Measurements from ENCODE around the gene OR2V2. TPM values are rescaled to one million over a fixed set of nuclear protein-coding genes. Genes with fewer than 3 reads are reported as not detected.
"Not testable (repeated sequence)": the region's sequence is repeated elsewhere in the genome, so short reads cannot be mapped to it uniquely, and the experiment has no call there.

The OR2V2 gene
- polyA plus RNA-seq, 1 donor from 2014 or later: not detected

DNA sequence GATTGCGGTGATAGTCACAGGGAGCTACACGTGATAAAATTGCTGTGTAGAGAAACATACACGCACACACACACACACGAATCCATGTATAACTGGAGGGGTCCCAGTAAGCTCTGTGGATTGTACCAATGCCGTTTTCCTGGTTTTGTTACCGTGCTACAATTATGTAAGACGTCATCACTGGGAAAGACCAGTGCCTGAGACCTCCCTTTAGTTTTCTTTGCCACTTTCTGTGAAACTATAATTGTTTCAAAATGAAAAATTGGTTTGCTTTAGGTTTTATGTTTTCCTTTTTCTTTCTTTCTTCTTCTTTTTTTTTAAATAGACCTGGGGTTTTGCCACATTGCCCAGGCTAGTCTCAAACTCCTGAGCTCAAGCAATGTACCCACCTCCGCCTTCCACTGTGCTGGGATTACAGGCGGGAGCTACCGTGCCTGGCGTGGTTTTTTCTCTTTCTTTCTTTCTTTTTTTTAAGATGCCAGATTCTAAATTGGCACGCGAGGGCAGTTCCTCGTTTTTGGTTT lies 21.3 kb downstream of the OR2V2 start:
- no peak overlapping the region for H3K27ac ChIP-seq (ENCODE audit: low read length)
- no peaks in the 10 kb centered on the region for H3F3A ChIP-seq (ENCODE audit: insufficient read depth, low read length, poor library complexity, severe bottlenecking)
- no peak overlapping the region for H3K4me2 ChIP-seq (ENCODE audit: low read length)
- no peaks in the 10 kb centered on the region for H3K79me2 ChIP-seq (replicated peaks; ENCODE audit: insufficient read depth, low read length)
- H3K9ac ChIP-seq (ENCODE audit: low read length): no peak overlapping the region
- peak overlapping the region; percentile 62 for H3K4me3 ChIP-seq (ENCODE audit: low read length)
- no peaks in the 10 kb centered on the region for H3K9me2 ChIP-seq (ENCODE audit: insufficient read depth, low read length)
- no peak for TF ChIP-seq MXI1 (conservative IDR thresholded peaks at IDR 0.05; ENCODE audit: poor library complexity, severe bottlenecking)
- no peak for TF ChIP-seq CTCF (IDR thresholded peaks at IDR 0.05; ENCODE audit: poor library complexity, severe bottlenecking)
- TF ChIP-seq RAD21 (conservative IDR thresholded peaks at IDR 0.05): no peak
- TF ChIP-seq EP300 (conservative IDR thresholded peaks at IDR 0.05; ENCODE audit: poor library complexity, severe bottlenecking): no peak
- no peak overlapping the region for H2AFZ ChIP-seq (ENCODE audit: low read depth, low read length)
- no peaks in the 10 kb centered on the region for H3K9me3 ChIP-seq (ENCODE audit: low read length)
- H4K20me1 ChIP-seq (ENCODE audit: insufficient read depth): no peaks in the 10 kb centered on the region
- H3K36me3 ChIP-seq (ENCODE audit: insufficient read depth, low read length): no peaks in the 10 kb centered on the region
- H3K27me3 ChIP-seq (ENCODE audit: insufficient read depth, low read depth, low read length): peaks cover 90% of the 10 kb centered on the region

DNA sequence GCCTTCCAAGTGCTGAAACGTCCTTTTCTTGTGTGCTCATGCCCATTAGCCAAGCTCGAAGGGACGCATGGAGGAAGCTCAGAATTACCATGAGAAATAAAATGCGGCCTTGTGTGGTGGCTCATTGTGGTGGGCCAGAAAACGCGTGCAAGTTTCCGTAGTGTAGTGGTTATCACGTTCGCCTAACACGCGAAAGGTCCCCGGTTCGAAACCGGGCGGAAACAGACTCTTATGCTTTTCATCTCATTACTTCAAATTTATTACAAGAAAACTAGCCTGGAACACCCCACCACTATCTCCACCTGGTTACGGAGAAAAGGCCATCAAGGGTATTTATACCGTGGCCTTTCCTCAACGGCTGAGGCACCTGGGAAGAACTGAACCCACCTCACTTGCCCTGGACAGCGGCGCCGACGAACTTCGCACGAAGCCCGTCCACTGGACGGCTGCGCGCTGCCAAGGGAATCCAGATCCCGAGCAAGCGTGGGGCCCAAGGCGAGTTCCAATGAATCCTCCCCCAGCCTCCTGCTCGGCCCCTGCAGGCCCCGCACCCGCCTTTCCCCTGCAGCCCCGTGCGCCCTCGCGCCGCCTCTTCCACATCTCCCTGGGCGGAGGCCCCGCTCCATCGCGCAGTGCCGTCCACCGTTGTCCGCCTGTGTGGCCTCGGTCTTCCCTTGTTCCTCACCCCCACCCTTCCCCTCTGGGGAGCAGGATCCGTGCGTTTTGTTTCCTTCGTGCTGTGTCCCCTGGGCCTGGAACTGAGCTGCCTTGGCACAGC lies 22.3 kb downstream of the OR2V2 start:
- peaks cover 94% of the 10 kb centered on the region for H3K27me3 ChIP-seq (ENCODE audit: insufficient read depth, low read depth, low read length)
- not testable (repeated sequence) for H3K9me2 ChIP-seq (ENCODE audit: insufficient read depth, low read length); H2AFZ ChIP-seq (ENCODE audit: low read depth, low read length); H3K9me3 ChIP-seq (ENCODE audit: low read length); H3K9ac ChIP-seq (ENCODE audit: low read length); H3F3A ChIP-seq (ENCODE audit: insufficient read depth, low read length, poor library complexity, severe bottlenecking); H4K20me1 ChIP-seq (ENCODE audit: insufficient read depth); H3K27ac ChIP-seq (ENCODE audit: low read length); H3K4me2 ChIP-seq (ENCODE audit: low read length); H3K79me2 ChIP-seq (replicated peaks; ENCODE audit: insufficient read depth, low read length); H3K36me3 ChIP-seq (ENCODE audit: insufficient read depth, low read length)
- peak overlapping the region; percentile 62 for H3K4me3 ChIP-seq (ENCODE audit: low read length)

DNA sequence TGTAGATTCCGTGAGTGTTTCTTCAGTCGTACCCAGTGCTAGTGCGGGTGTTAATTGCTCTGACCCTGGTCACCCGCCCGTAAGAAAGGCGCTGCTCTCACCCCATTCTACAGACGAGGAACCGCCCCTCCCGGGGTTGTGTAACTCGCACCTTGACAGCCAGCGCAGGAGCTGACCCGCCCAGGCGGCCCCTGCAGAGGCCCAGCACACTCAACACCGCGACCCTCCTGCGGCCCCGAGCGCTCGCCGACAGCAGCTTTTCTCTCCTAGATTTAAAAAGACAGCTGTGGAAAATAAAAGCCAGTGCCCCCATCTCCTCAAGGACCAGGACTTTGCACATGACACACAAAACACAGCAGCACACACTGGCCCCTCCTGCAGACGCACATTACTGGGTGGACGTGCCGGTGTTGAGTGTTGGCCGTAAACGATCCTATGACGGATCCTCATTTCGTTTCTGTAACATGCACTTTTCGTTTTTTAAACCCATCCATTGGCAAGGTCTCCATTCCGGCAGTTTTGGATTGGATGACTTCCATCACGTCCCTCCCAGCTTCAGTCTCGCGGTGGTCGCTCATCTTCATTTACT lies 22.9 kb downstream of the OR2V2 start:
- Histone ChIP-seq H3K79me2 (replicated peaks; ENCODE audit: insufficient read depth, low read length) (no peaks in the 10 kb centered on the region), H3K27ac (ENCODE audit: low read length) (no peak overlapping the region), H3K4me2 (ENCODE audit: low read length) (no peak overlapping the region), H2AFZ (ENCODE audit: low read depth, low read length) (no peak overlapping the region), H4K20me1 (ENCODE audit: insufficient read depth) (no peaks in the 10 kb centered on the region), H3K36me3 (ENCODE audit: insufficient read depth, low read length) (no peaks in the 10 kb centered on the region), H3F3A (ENCODE audit: insufficient read depth, low read length, poor library complexity, severe bottlenecking) (no peaks in the 10 kb centered on the region), H3K27me3 (ENCODE audit: insufficient read depth, low read depth, low read length) (peaks cover 96% of the 10 kb centered on the region), H3K4me3 (ENCODE audit: low read length) (peak overlapping the region; percentile 62), H3K9me3 (ENCODE audit: low read length) (no peaks in the 10 kb centered on the region), H3K9ac (ENCODE audit: low read length) (no peak overlapping the region), H3K9me2 (ENCODE audit: insufficient read depth, low read length) (no peaks in the 10 kb centered on the region)
- TF ChIP-seq MXI1 (conservative IDR thresholded peaks at IDR 0.05; ENCODE audit: poor library complexity, severe bottlenecking) (no peak), EZH2 (IDR thresholded peaks at IDR 0.05; ENCODE audit: borderline replicate concordance, insufficient read depth, low read length, poor library complexity, severe bottlenecking) (no peak)

DNA sequence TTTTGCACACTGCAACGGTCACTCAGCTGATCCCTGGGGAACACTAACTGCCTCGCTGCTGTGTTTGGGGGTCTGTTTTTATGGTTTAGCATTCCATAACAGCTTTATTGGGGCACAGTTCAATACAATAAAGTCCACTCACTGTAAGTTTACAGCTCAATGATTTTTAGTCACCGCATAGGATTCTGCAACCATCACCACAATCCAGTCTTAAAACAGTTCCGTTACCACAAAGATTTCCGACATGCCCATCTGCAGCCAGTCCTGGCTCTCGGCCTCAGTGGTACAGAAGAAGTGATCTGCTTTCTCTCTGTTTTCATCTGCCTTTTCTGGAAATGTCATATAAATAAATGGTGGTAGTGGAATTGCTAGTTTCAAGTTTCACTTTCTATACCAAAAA lies 23.6 kb downstream of the OR2V2 start:
- H2AFZ ChIP-seq (ENCODE audit: low read depth, low read length): no peak overlapping the region
- no peaks in the 10 kb centered on the region for H3K36me3 ChIP-seq (ENCODE audit: insufficient read depth, low read length)
- H3K4me2 ChIP-seq (ENCODE audit: low read length): no peak overlapping the region
- H3K27me3 ChIP-seq (ENCODE audit: insufficient read depth, low read depth, low read length): peaks cover 92% of the 10 kb centered on the region
- H3K9me2 ChIP-seq (ENCODE audit: insufficient read depth, low read length): no peaks in the 10 kb centered on the region
- no peaks in the 10 kb centered on the region for H4K20me1 ChIP-seq (ENCODE audit: insufficient read depth)
- H3F3A ChIP-seq (ENCODE audit: insufficient read depth, low read length, poor library complexity, severe bottlenecking): no peaks in the 10 kb centered on the region
- no peaks in the 10 kb centered on the region for H3K79me2 ChIP-seq (replicated peaks; ENCODE audit: insufficient read depth, low read length)
- no peak overlapping the region for H3K9ac ChIP-seq (ENCODE audit: low read length)
- no peak overlapping the region for H3K27ac ChIP-seq (ENCODE audit: low read length)
- no peak for TF ChIP-seq SMC3 (conservative IDR thresholded peaks at IDR 0.05; ENCODE audit: poor library complexity)
- TF ChIP-seq POLR2AphosphoS5 (IDR thresholded peaks at IDR 0.05): no peak
- TF ChIP-seq MXI1 (conservative IDR thresholded peaks at IDR 0.05; ENCODE audit: poor library complexity, severe bottlenecking): no peak
- no peak for TF ChIP-seq RAD21 (conservative IDR thresholded peaks at IDR 0.05)
- TF ChIP-seq REST (IDR thresholded peaks at IDR 0.05; ENCODE audit: borderline replicate concordance): no peak
- no peak for TF ChIP-seq TAF1 (IDR thresholded peaks at IDR 0.05; ENCODE audit: low read depth)
- no peak for TF ChIP-seq EP300 (conservative IDR thresholded peaks at IDR 0.05; ENCODE audit: poor library complexity, severe bottlenecking)
- no peaks in the 10 kb centered on the region for H3K9me3 ChIP-seq (ENCODE audit: low read length)
- H3K4me3 ChIP-seq (ENCODE audit: low read length): no peak overlapping the region
